Liver (tissue), 9 donors: ENCODE measurements around the gene NKD1. TPM values are rescaled to one million over a fixed set of nuclear protein-coding genes. Genes with fewer than 3 reads are reported as not detected.

Experiments used
- DNase-seq: peaks from one replicate; pipeline ENCODE4 v3.0.0-alpha.2; 2017; ENCODE audit warnings: low spot score
- H3K27ac ChIP-seq, 2 donors: one replicate each; pipeline ENCODE4 v1.7.0; 2013; ENCODE audit warnings: inconsistent platforms in 2 of 2, low read length in 2 of 2, control low read depth in 1 of 2, low read depth in 1 of 2, mild to moderate bottlenecking in 1 of 2
- H3K27me3 ChIP-seq, 4 donors: one replicate each; pipeline versions ENCODE4 v1.6.1 to v1.7.0; 2013; ENCODE audit warnings: low read length in 3 of 4, inconsistent platforms in 1 of 4, mild to moderate bottlenecking in 1 of 4, moderate library complexity in 1 of 4; ENCODE audit not compliant: control insufficient read depth in 4 of 4, insufficient read depth in 4 of 4
- H3K36me3 ChIP-seq, 4 donors: one replicate each; pipeline versions ENCODE4 v1.6.1 to v1.7.0; 2013; ENCODE audit warnings: low read length in 3 of 4, mild to moderate bottlenecking in 3 of 4, low read depth in 1 of 4, moderate library complexity in 1 of 4; ENCODE audit not compliant: control insufficient read depth in 4 of 4, insufficient read depth in 3 of 4
- H3K4me1 ChIP-seq, 4 donors: one replicate each; pipeline versions ENCODE4 v1.6.1 to v1.7.0; 2013; ENCODE audit warnings: low read length in 3 of 4, mild to moderate bottlenecking in 3 of 4, moderate library complexity in 1 of 4; ENCODE audit not compliant: control insufficient read depth in 4 of 4, insufficient read depth in 4 of 4
- H3K4me3 ChIP-seq, 3 donors: one replicate each; pipeline versions ENCODE4 v1.6.1 to v1.7.0; 2013; ENCODE audit warnings: low read length in 3 of 3, control low read depth in 1 of 3, low read depth in 1 of 3, mild to moderate bottlenecking in 1 of 3
- H3K9ac ChIP-seq, 2 donors: one replicate each; pipeline ENCODE4 v1.7.0; 2013; ENCODE audit warnings: low read length in 2 of 2, mild to moderate bottlenecking in 2 of 2, moderate library complexity in 2 of 2, control low read depth in 1 of 2, low read depth in 1 of 2
- H3K9me3 ChIP-seq, 4 donors: one replicate each; pipeline versions ENCODE4 v1.6.1 to v1.7.0; 2013; ENCODE audit warnings: low read length in 3 of 4; ENCODE audit not compliant: control insufficient read depth in 4 of 4
- CTCF ChIP-seq: fragments of 150-350 bp; IDR thresholded peaks from 2 replicates; pipeline ENCODE4 v1.5.1; 2017; ENCODE audit warnings: improper control_type of control experiment, low read depth, low read length; ENCODE audit not compliant: missing input control
- EGR1 ChIP-seq, 2 donors: IDR thresholded peaks; 2 replicates each; pipeline ENCODE4 v1.6.1; 2016 to 2018; ENCODE audit warnings: antibody characterized with exemption in 2 of 2, low read depth in 2 of 2
- FOXA1 ChIP-seq: IDR thresholded peaks from 2 replicates; pipeline ENCODE4 v1.6.1; 2016; ENCODE audit warnings: antibody characterized with exemption
- FOXA2 ChIP-seq: IDR thresholded peaks from 2 replicates; pipeline ENCODE4 v1.6.1; 2016; ENCODE audit warnings: antibody characterized with exemption
- HNF4A ChIP-seq, 2 donors: conservative IDR thresholded peaks; 2 replicates each; pipeline ENCODE4 v1.6.1; 2016; ENCODE audit warnings: antibody characterized with exemption in 2 of 2, mild to moderate bottlenecking in 2 of 2
- HNF4G ChIP-seq: IDR thresholded peaks from 2 replicates; pipeline ENCODE4 v1.6.1; 2016; ENCODE audit warnings: antibody characterized with exemption
- MAX ChIP-seq: IDR thresholded peaks from 2 replicates; pipeline ENCODE4 v1.6.1; 2016; ENCODE audit warnings: antibody characterized with exemption
- NR2F2 ChIP-seq: IDR thresholded peaks from 2 replicates; pipeline ENCODE4 v1.6.1; 2016; ENCODE audit warnings: antibody characterized with exemption
- RAD21 ChIP-seq, 2 donors: IDR thresholded peaks; 2 replicates each; pipeline ENCODE4 v1.6.1; 2016; ENCODE audit warnings: antibody characterized with exemption in 2 of 2, mild to moderate bottlenecking in 2 of 2
- REST ChIP-seq: IDR thresholded peaks from 2 replicates; pipeline ENCODE4 v1.6.1; 2016; ENCODE audit warnings: antibody characterized with exemption, mild to moderate bottlenecking
- RXRA ChIP-seq, 2 donors: IDR thresholded peaks; 2 replicates each; pipeline ENCODE4 v1.6.1; 2017 to 2018; ENCODE audit warnings: antibody characterized with exemption in 2 of 2, mild to moderate bottlenecking in 1 of 2
- SP1 ChIP-seq: IDR thresholded peaks from 2 replicates; pipeline ENCODE4 v1.6.1; 2018; ENCODE audit warnings: antibody characterized with exemption, mild to moderate bottlenecking
- TAF1 ChIP-seq: conservative IDR thresholded peaks from 2 replicates; pipeline ENCODE4 v1.6.1; 2016; ENCODE audit warnings: antibody characterized with exemption, mild to moderate bottlenecking
- YY1 ChIP-seq: IDR thresholded peaks from 2 replicates; pipeline ENCODE4 v1.6.1; 2016; ENCODE audit warnings: antibody characterized with exemption, mild to moderate bottlenecking
- ZBTB33 ChIP-seq: IDR thresholded peaks from 2 replicates; pipeline ENCODE4 v1.6.1; 2016; ENCODE audit warnings: antibody characterized with exemption
- WGBS: extraction: QIAGEN DNeasy Blood & Tissue Kit; methylation state at CpG from one replicate; pipeline ENCODE4 v1.1.7; 2013; 5-methylcytosine and 5-hydroxymethylcytosine counted together
- polyA plus RNA-seq, 2 donors: library from polyadenylated mRNA; stranded (reverse) in 1 of 2; unstranded in 1 of 2; fragments of 200-250 nt in 1 of 2; fragments of >200 nt in 1 of 2; fragmentation: Nextera tagmentation in 1 of 2; extraction: Ambion mirVana in 1 of 2; gene quantifications; one replicate each; pipeline versions ENCODE4 v1.2.1 to v1.2.3, GENCODE V29; 2013 to 2015
- total RNA-seq, 2 donors: library from RNA; depleted of rRNA; stranded (reverse); fragments of >200 nt; gene quantifications; one replicate each; pipeline ENCODE4 v1.2.3, GENCODE V29; 2014
- donor health status: healthy.
- donor health status: healthy.
- donor health status: healthy.
- donor health status: healthy.
- donor health status: healthy.

NKD1 gene
- total and polyA plus RNA-seq, 4 donors = 0.28 to 3.5 (median 0.85) TPM

- TF ChIP-seq REST = no peak
These were observed 10.7 kb downstream of the NKD1 start (continued) for GRCh38 chr16:50558913-50559312.

GRCh38 chr16:50559342-50559741, 11.1 kb downstream of the NKD1 start:
- H3K4me1 ChIP-seq = no peaks in the 10 kb centered on the region
- DNase-seq = no peak
- TF ChIP-seq ZBTB33 (no peak), HNF4A (conservative IDR thresholded peaks at IDR 0.05) (no peak), NR2F2 (no peak), RXRA (IDR thresholded peaks at IDR 0.05) (no peak), FOXA1 (no peak), HNF4G (no peak), CTCF (no peak), MAX (no peak), YY1 (no peak), EGR1 (IDR thresholded peaks at IDR 0.05; ENCODE audit: low read depth in 2 of 2) (no peak), FOXA2 (no peak), TAF1 (no peak), RAD21 (IDR thresholded peaks at IDR 0.05) (no peak), SP1 (no peak)
- 97% methylated on average over 6 of the region's 6 CpGs for WGBS
- no peak overlapping the region for H3K4me3 ChIP-seq
- peaks cover 0 to 7% (median 1%) of the 10 kb centered on the region in 4 donors for H3K9me3 ChIP-seq
- no peak overlapping the region for H3K27ac ChIP-seq
- no peak overlapping the region for H3K9ac ChIP-seq
- H3K36me3 ChIP-seq = peaks cover 0 to 2% (median 0%) of the 10 kb centered on the region in 4 donors
- H3K27me3 ChIP-seq = no peaks in the 10 kb centered on the region
